KMS-11 (cell line): ENCODE measurements around the gene NEK2.
A peak's percentile ranks its signal among the peaks of the same experiment; 100 is the strongest.

ENCODE experiments used
- H2AFZ ChIP-seq: fragments of 200-600 bp; sonication (generic); 2 replicates; pipeline ENCODE4 v1.6.1; 2016; ENCODE audit warnings: antibody characterized with exemption, mixed run types, low read depth
- H3K27ac ChIP-seq: fragments of 200-600 bp; sonication (generic); 2 replicates; pipeline ENCODE4 v1.6.1; 2016; ENCODE audit warnings: mild to moderate bottlenecking, mixed run types
- H3K27me3 ChIP-seq: fragments of 200-600 bp; sonication (generic); 2 replicates; pipeline ENCODE4 v1.6.1; 2017; ENCODE audit warnings: mild to moderate bottlenecking, low read depth, mixed run types, moderate library complexity; ENCODE audit not compliant: insufficient read depth
- H3K36me3 ChIP-seq: fragments of 200-600 bp; sonication (generic); 2 replicates; pipeline ENCODE4 v1.6.1; 2017; ENCODE audit warnings: mild to moderate bottlenecking, mixed run types; ENCODE audit not compliant: insufficient read depth
- H3K4me1 ChIP-seq: fragments of 200-600 bp; sonication (generic); 2 replicates; pipeline ENCODE4 v1.6.1; 2016; ENCODE audit warnings: mild to moderate bottlenecking, low read depth, mixed run types; ENCODE audit not compliant: poor library complexity, severe bottlenecking
- H3K4me2 ChIP-seq: fragments of 200-600 bp; sonication (generic); 2 replicates; pipeline ENCODE4 v1.7.0; 2016; ENCODE audit warnings: mild to moderate bottlenecking, mixed run types
- H3K4me3 ChIP-seq: fragments of 200-600 bp; sonication (generic); IDR thresholded peaks from 2 replicates; pipeline ENCODE4 v1.6.1; 2017; ENCODE audit warnings: low read depth, low read length, mixed read lengths; ENCODE audit not compliant: insufficient read depth
- H3K79me2 ChIP-seq: fragments of 200-600 bp; sonication (generic); 2 replicates; pipeline ENCODE4 v1.6.1; 2016; ENCODE audit warnings: low read depth, mixed run types; ENCODE audit not compliant: insufficient read depth
- H3K9ac ChIP-seq: fragments of 200-600 bp; sonication (generic); 2 replicates; pipeline ENCODE4 v1.6.1; 2016; ENCODE audit warnings: mild to moderate bottlenecking, mixed run types
- H4K20me1 ChIP-seq: fragments of 200-600 bp; sonication (generic); 2 replicates; pipeline ENCODE4 v1.6.1; 2016; ENCODE audit warnings: mild to moderate bottlenecking, mixed run types; ENCODE audit not compliant: insufficient read depth
- TF ChIP-seq, protein P1 (sequence below): fragments of 200-600 bp; sonication (generic); conservative IDR thresholded peaks from 2 replicates; pipeline ENCODE4 v1.6.1; 2017; ENCODE audit warnings: low read depth, mild to moderate bottlenecking, antibody characterized with exemption, low read length, moderate library complexity, mixed read lengths

Gene NEK2

GRCh38 chr1:211650904-211651303, 24.5 kb downstream of the NEK2 start:
- no peak overlapping the region for H3K27ac ChIP-seq
- no peaks in the 10 kb centered on the region for H3K4me1 ChIP-seq
- H3K9ac ChIP-seq, result no peak overlapping the region
- H4K20me1 ChIP-seq, result no peaks in the 10 kb centered on the region
- H3K79me2 ChIP-seq, result no peaks in the 10 kb centered on the region
- no peak overlapping the region for H2AFZ ChIP-seq
- no peak overlapping the region for H3K4me3 ChIP-seq
- H3K4me2 ChIP-seq, result no peak overlapping the region
- no peaks in the 10 kb centered on the region for H3K36me3 ChIP-seq
- no peaks in the 10 kb centered on the region for H3K27me3 ChIP-seq
- TF ChIP-seq, protein P1, sequence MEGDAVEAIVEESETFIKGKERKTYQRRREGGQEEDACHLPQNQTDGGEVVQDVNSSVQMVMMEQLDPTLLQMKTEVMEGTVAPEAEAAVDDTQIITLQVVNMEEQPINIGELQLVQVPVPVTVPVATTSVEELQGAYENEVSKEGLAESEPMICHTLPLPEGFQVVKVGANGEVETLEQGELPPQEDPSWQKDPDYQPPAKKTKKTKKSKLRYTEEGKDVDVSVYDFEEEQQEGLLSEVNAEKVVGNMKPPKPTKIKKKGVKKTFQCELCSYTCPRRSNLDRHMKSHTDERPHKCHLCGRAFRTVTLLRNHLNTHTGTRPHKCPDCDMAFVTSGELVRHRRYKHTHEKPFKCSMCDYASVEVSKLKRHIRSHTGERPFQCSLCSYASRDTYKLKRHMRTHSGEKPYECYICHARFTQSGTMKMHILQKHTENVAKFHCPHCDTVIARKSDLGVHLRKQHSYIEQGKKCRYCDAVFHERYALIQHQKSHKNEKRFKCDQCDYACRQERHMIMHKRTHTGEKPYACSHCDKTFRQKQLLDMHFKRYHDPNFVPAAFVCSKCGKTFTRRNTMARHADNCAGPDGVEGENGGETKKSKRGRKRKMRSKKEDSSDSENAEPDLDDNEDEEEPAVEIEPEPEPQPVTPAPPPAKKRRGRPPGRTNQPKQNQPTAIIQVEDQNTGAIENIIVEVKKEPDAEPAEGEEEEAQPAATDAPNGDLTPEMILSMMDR, result no peak

- H3K4me2 ChIP-seq, result no peak overlapping the region
- H4K20me1 ChIP-seq, result no peaks in the 10 kb centered on the region
- H2AFZ ChIP-seq, result no peak overlapping the region
- no peak overlapping the region for H3K27ac ChIP-seq
- TF ChIP-seq, protein P1, result peak; percentile 84
- H3K9ac ChIP-seq, result no peak overlapping the region
- no peak overlapping the region for H3K4me3 ChIP-seq
- no peaks in the 10 kb centered on the region for H3K27me3 ChIP-seq
- H3K79me2 ChIP-seq, result no peaks in the 10 kb centered on the region
- H3K4me1 ChIP-seq, result no peaks in the 10 kb centered on the region
- H3K36me3 ChIP-seq, result no peaks in the 10 kb centered on the region
These were observed 26.2 kb downstream of the NEK2 start for GRCh38 chr1:211648980-211649934.

DNA sequence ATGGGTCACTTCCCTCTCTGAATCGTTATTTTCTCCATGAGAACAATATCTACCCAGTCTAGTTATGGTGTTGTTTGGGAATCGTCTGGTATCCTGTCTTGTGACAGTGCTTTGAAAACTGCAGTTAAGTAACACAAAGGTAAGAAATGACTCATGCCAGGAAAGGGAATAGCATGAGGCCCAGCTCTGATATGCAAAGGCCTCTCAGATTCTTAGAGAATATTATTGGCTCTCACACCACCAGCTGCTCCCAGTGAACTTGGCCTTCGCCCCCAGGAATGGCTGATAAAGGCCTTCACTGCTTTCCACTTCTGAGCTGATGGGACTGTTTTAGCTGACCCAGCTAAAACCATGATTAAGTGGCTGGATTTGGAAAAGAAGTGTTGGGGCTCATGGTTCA, 27.1 kb downstream of the NEK2 start:
- no peak overlapping the region for H2AFZ ChIP-seq
- H3K27ac ChIP-seq, result no peak overlapping the region
- H3K27me3 ChIP-seq, result no peaks in the 10 kb centered on the region
- TF ChIP-seq, protein P1, result no peak
- H3K4me1 ChIP-seq, result no peaks in the 10 kb centered on the region
- no peaks in the 10 kb centered on the region for H4K20me1 ChIP-seq
- H3K4me3 ChIP-seq, result no peak overlapping the region
- no peaks in the 10 kb centered on the region for H3K36me3 ChIP-seq
- no peaks in the 10 kb centered on the region for H3K79me2 ChIP-seq
- no peak overlapping the region for H3K9ac ChIP-seq
- no peak overlapping the region for H3K4me2 ChIP-seq

GRCh38 chr1:211647711-211648121, 27.7 kb downstream of the NEK2 start:
- no peaks in the 10 kb centered on the region for H4K20me1 ChIP-seq
- H3K4me3 ChIP-seq, result no peak overlapping the region
- H3K27me3 ChIP-seq, result no peaks in the 10 kb centered on the region
- H3K4me2 ChIP-seq, result no peak overlapping the region
- TF ChIP-seq, protein P1, result no peak
- no peak overlapping the region for H3K9ac ChIP-seq
- H3K36me3 ChIP-seq, result no peaks in the 10 kb centered on the region
- no peaks in the 10 kb centered on the region for H3K79me2 ChIP-seq
- H3K4me1 ChIP-seq, result no peaks in the 10 kb centered on the region
- no peak overlapping the region for H2AFZ ChIP-seq
- no peak overlapping the region for H3K27ac ChIP-seq
